SK-N-SH treated with all-trans-retinoic acid at 6 μM for 48 hours (cell line): ENCODE results near the gene KLK14.

ENCODE experiments used
- ATAC-seq: fragments of 200-7000 bp; cut with Tn5 transposase; 3 replicates; pipeline ENCODE4 v1.9.1; 2020; ENCODE audit warnings: mild to moderate bottlenecking, moderate library complexity
- ARNTL ChIP-seq: fragments of 450-650 bp; formaldehyde crosslinking; IDR thresholded peaks from 2 replicates; pipeline ENCODE4 v1.5.0; 2020; ENCODE audit warnings: low read depth, mild to moderate bottlenecking, moderate library complexity, borderline replicate concordance
- BACH2 ChIP-seq: fragments of 250-450 bp; sonication (Bioruptor Pico); IDR thresholded peaks from 2 replicates; pipeline ENCODE4 v1.9.0; 2021; ENCODE audit warnings: mild to moderate bottlenecking, borderline replicate concordance
- CREB5 ChIP-seq: fragments of 250-450 bp; sonication (Bioruptor Pico); IDR thresholded peaks from 2 replicates; pipeline ENCODE4 v1.5.1; 2020; ENCODE audit warnings: low read depth, mild to moderate bottlenecking, moderate library complexity
- CSDC2 ChIP-seq: fragments of 250-450 bp; sonication (Bioruptor Pico); IDR thresholded peaks from 2 replicates; pipeline ENCODE4 v1.5.0; 2020; ENCODE audit warnings: mild to moderate bottlenecking, moderate library complexity
- ESRRG ChIP-seq: fragments of 250-450 bp; sonication (Bioruptor Pico); IDR thresholded peaks from 2 replicates; pipeline ENCODE4 v1.6.1; 2021; ENCODE audit warnings: mild to moderate bottlenecking
- GLIS3 ChIP-seq: fragments of 250-450 bp; sonication (Bioruptor Pico); IDR thresholded peaks from 2 replicates; pipeline ENCODE4 v1.5.0; 2020; ENCODE audit warnings: mild to moderate bottlenecking, moderate library complexity
- ISL1 ChIP-seq: fragments of 250-450 bp; sonication (Bioruptor Pico); IDR thresholded peaks from 2 replicates; pipeline ENCODE4 v2.1.2; 2022; ENCODE audit warnings: mild to moderate bottlenecking, moderate library complexity
- OSR1 ChIP-seq: fragments of 250-450 bp; sonication (Bioruptor Pico); IDR thresholded peaks from 2 replicates; pipeline ENCODE4 v1.8.0; 2022; ENCODE audit warnings: moderate library complexity, mild to moderate bottlenecking, inconsistent platforms
- POU6F1 ChIP-seq: fragments of 250-450 bp; sonication (Bioruptor Pico); IDR thresholded peaks from 2 replicates; pipeline ENCODE4 v1.8.0; 2021; ENCODE audit warnings: low read depth, mild to moderate bottlenecking, moderate library complexity, borderline replicate concordance
- PPARA ChIP-seq: fragments of 250-450 bp; sonication (Bioruptor Pico); IDR thresholded peaks from 2 replicates; pipeline ENCODE4 v1.5.0; 2020; ENCODE audit warnings: mild to moderate bottlenecking, borderline replicate concordance
- RARB ChIP-seq: fragments of 250-450 bp; sonication (Bioruptor Pico); IDR thresholded peaks from 2 replicates; pipeline ENCODE4 v1.8.0; 2021; ENCODE audit warnings: mild to moderate bottlenecking, moderate library complexity
- SNAI2 ChIP-seq: fragments of 250-450 bp; sonication (Bioruptor Pico); IDR thresholded peaks from 2 replicates; pipeline ENCODE4 v1.5.0; 2020; ENCODE audit warnings: mild to moderate bottlenecking, moderate library complexity
- TCF4 ChIP-seq: fragments of 250-450 bp; sonication (Bioruptor Pico); IDR thresholded peaks from 2 replicates; pipeline ENCODE4 v1.8.0; 2021; ENCODE audit warnings: mild to moderate bottlenecking, moderate library complexity, borderline replicate concordance
- TOX ChIP-seq: fragments of 250-450 bp; sonication (Bioruptor Pico); IDR thresholded peaks from 2 replicates; pipeline ENCODE4 v1.8.0; 2021; ENCODE audit warnings: mild to moderate bottlenecking, moderate library complexity, borderline replicate concordance
- TSHZ2 ChIP-seq: fragments of 250-450 bp; sonication (Bioruptor Pico); IDR thresholded peaks from 2 replicates; pipeline ENCODE4 v1.5.0; 2020; ENCODE audit warnings: mild to moderate bottlenecking, moderate library complexity
- ZC3H10 ChIP-seq: fragments of 250-450 bp; sonication (Bioruptor Pico); IDR thresholded peaks from 2 replicates; pipeline ENCODE4 v1.5.1; 2021; ENCODE audit warnings: mild to moderate bottlenecking, moderate library complexity
- ZFP3 ChIP-seq: fragments of 250-450 bp; sonication (Bioruptor Pico); IDR thresholded peaks from 2 replicates; pipeline ENCODE4 v1.5.0; 2020; ENCODE audit warnings: mild to moderate bottlenecking, moderate library complexity
- ZFP30 ChIP-seq: fragments of 450-650 bp; formaldehyde crosslinking; IDR thresholded peaks from 2 replicates; pipeline ENCODE4 v1.5.0; 2022; ENCODE audit warnings: mild to moderate bottlenecking, moderate library complexity
- ZNF565 ChIP-seq: fragments of 450-650 bp; formaldehyde crosslinking; conservative IDR thresholded peaks from 2 replicates; pipeline ENCODE4 v1.5.0; 2020; ENCODE audit warnings: low read depth, mild to moderate bottlenecking, moderate library complexity
- ZNF70 ChIP-seq: fragments of 450-650 bp; formaldehyde crosslinking; IDR thresholded peaks from 2 replicates; pipeline ENCODE4 v1.5.0; 2020; ENCODE audit warnings: mild to moderate bottlenecking, moderate library complexity
- ZNF8 ChIP-seq: fragments of 450-650 bp; formaldehyde crosslinking; IDR thresholded peaks from 2 replicates; pipeline ENCODE4 v1.5.0; 2020; ENCODE audit warnings: mild to moderate bottlenecking, moderate library complexity
- TF ChIP-seq, protein P1 (sequence below): fragments of 250-450 bp; sonication (Bioruptor Pico); IDR thresholded peaks from 2 replicates; pipeline ENCODE4 v1.8.0; 2020; ENCODE audit warnings: mild to moderate bottlenecking, moderate library complexity, borderline replicate concordance
- TF ChIP-seq, protein P2 (sequence below): fragments of 250-450 bp; sonication (Bioruptor Pico); IDR thresholded peaks from 2 replicates; pipeline ENCODE4 v1.5.1; 2021; ENCODE audit warnings: mild to moderate bottlenecking, moderate library complexity

Gene KLK14

GRCh38 chr19:51091126-51091525 is 8.4 kb upstream of the KLK14 start:
- TF ChIP-seq TCF4 (CRISPR knock-in tag): no peak
- no peak for TF ChIP-seq CREB5 (CRISPR knock-in tag)
- TF ChIP-seq ZNF565: no peak
- TF ChIP-seq, protein P1, sequence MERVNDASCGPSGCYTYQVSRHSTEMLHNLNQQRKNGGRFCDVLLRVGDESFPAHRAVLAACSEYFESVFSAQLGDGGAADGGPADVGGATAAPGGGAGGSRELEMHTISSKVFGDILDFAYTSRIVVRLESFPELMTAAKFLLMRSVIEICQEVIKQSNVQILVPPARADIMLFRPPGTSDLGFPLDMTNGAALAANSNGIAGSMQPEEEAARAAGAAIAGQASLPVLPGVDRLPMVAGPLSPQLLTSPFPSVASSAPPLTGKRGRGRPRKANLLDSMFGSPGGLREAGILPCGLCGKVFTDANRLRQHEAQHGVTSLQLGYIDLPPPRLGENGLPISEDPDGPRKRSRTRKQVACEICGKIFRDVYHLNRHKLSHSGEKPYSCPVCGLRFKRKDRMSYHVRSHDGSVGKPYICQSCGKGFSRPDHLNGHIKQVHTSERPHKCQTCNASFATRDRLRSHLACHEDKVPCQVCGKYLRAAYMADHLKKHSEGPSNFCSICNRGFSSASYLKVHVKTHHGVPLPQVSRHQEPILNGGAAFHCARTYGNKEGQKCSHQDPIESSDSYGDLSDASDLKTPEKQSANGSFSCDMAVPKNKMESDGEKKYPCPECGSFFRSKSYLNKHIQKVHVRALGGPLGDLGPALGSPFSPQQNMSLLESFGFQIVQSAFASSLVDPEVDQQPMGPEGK (CRISPR knock-in tag): no peak
- TF ChIP-seq ZFP3: no peak
- no peak for TF ChIP-seq ZFP30 (CRISPR knock-in tag)
- TF ChIP-seq ZNF70 (CRISPR knock-in tag): no peak
- TF ChIP-seq CSDC2 (CRISPR knock-in tag): no peak
- TF ChIP-seq ZC3H10: no peak
- TF ChIP-seq GLIS3 (CRISPR knock-in tag): no peak
- TF ChIP-seq POU6F1 (CRISPR knock-in tag): no peak
- TF ChIP-seq PPARA (CRISPR knock-in tag): no peak
- no peak for ATAC-seq

DNA sequence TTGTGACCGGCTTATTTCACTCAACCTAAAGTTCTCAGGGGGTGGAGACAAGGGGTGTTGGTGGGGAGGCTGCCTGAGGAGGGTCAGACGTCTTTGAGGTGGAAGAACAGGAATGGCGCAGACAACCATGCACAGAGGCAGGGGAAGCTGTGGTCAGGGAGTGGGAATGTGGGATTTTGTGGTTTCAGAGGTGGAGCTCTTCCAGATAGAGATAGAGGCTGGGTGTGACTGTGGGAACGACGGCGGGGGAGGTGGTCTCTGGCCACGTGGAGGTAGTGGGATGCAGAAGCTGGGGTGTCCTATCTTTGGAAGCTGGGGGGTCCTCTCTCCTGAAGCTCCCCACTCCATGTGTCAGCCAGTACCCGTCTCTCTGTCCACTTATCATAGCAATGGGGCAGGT is 7.8 kb upstream of the KLK14 start:
- ATAC-seq: no peak
- TF ChIP-seq TCF4 (CRISPR knock-in tag) (no peak), BACH2 (no peak), GLIS3 (CRISPR knock-in tag) (no peak), ZNF565 (no peak), ZNF8 (CRISPR knock-in tag) (no peak), TOX (CRISPR knock-in tag) (no peak), ISL1 (no peak), CSDC2 (CRISPR knock-in tag) (no peak), ZC3H10 (no peak), PPARA (CRISPR knock-in tag) (no peak), ESRRG (CRISPR knock-in tag) (no peak), SNAI2 (CRISPR knock-in tag) (no peak), ZFP30 (CRISPR knock-in tag) (no peak), ZFP3 (no peak), RARB (CRISPR knock-in tag) (no peak), OSR1 (CRISPR knock-in tag) (no peak), ZNF70 (CRISPR knock-in tag) (no peak)
- TF ChIP-seq, protein P1 (CRISPR knock-in tag): no peak
- TF ChIP-seq, protein P2, sequence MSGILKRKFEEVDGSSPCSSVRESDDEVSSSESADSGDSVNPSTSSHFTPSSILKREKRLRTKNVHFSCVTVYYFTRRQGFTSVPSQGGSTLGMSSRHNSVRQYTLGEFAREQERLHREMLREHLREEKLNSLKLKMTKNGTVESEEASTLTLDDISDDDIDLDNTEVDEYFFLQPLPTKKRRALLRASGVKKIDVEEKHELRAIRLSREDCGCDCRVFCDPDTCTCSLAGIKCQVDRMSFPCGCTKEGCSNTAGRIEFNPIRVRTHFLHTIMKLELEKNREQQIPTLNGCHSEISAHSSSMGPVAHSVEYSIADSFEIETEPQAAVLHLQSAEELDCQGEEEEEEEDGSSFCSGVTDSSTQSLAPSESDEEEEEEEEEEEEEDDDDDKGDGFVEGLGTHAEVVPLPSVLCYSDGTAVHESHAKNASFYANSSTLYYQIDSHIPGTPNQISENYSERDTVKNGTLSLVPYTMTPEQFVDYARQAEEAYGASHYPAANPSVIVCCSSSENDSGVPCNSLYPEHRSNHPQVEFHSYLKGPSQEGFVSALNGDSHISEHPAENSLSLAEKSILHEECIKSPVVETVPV (CRISPR knock-in tag): no peak

DNA sequence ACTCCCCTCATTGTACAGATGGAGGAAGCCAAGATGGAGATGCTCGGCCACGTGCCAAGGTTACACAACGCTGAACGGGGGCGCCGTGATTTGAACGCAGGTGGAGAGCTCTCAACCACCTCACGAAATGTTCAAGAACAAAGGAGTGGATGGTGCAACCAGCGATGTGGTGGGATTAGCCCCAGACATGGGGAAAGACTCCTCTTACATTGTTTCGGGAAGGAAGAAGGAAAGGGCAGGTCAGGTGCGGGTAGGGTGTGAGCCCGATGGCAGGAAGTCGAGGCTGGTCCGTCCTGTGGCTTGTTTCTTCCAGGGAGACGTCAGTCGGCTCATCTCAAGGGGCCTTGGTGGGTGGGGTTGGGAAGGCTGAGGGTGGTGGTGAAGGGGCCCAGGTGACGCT is 7.1 kb upstream of the KLK14 start:
- no peak for ATAC-seq
- no peak for TF ChIP-seq ZFP30 (CRISPR knock-in tag)
- no peak for TF ChIP-seq ZNF565
- TF ChIP-seq ZNF70 (CRISPR knock-in tag): no peak
- TF ChIP-seq BACH2: no peak
- no peak for TF ChIP-seq OSR1 (CRISPR knock-in tag)
- TF ChIP-seq CREB5 (CRISPR knock-in tag): no peak
- TF ChIP-seq PPARA (CRISPR knock-in tag): no peak
- no peak for TF ChIP-seq ZFP3
- TF ChIP-seq SNAI2 (CRISPR knock-in tag): no peak
- TF ChIP-seq ARNTL (CRISPR knock-in tag): no peak
- no peak for TF ChIP-seq ESRRG (CRISPR knock-in tag)
- TF ChIP-seq ZNF8 (CRISPR knock-in tag): no peak
- TF ChIP-seq ZC3H10: no peak
- no peak for TF ChIP-seq TSHZ2 (CRISPR knock-in tag)
- no peak for TF ChIP-seq TOX (CRISPR knock-in tag)
